ENCODE measurements around the gene VPS51.

Gene VPS51

GRCh38 chr11:65095974-65096806 is at the start of gene VPS51:
VPS51 (plus strand) TSS chr11:65096214; CDS start chr11:65096251, 37 bp downstream.
- Histone ChIP-seq H3K9me3 (ENCODE audit: control insufficient read depth in 2 of 2, low read length in 2 of 2) (no peaks in the 10 kb centered on the region), H3K27me3 (ENCODE audit: control insufficient read depth in 2 of 2, insufficient read depth in 2 of 2, low read length in 2 of 2) (no peaks in the 10 kb centered on the region), H3K4me1 (ENCODE audit: control insufficient read depth in 2 of 2, insufficient read depth in 2 of 2, low read length in 2 of 2) (peaks cover 11 to 12% of the 10 kb centered on the region in 2 donors)

DNA sequence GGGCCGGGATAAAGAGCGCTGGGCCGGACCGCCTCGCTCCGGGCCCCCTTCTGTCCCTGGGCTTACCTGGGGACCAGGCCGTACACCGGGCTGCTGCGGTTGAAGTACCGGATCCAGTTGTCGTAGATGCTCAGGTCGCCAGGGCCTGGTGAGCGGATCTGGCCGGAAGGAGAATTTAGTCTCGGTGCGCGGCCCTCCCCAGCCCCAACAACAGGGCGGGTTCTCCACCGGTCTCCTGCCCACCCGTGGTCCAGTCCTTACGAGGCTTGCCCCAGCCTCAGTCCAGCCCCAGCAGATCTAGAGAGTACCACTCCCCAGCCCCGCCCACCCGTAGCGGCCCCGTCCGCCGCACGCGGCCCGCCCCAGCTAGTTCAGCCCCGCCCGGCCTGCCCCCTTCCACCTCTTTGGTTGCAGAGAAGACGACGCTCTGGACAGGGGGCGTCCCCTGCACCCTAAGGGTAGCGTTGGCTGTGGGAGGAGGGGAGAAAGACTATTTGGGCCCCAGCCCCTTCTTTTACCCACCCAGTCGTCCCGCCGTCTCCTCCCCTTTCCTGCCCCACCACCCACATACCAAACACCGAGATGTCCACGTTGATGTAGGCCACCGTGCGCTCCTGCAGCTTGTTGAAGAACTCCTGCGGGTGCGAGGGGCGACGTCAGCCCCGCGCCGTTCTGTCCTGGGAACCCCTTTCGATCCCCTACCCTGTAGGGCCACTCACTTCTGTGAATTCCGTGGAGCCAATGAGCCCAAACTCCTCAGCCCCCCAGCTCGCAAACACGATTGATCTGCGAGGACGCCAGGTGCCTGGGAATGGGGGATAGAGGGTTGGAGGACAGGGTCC is 48.2 kb upstream of the VPS51 start:
- Histone ChIP-seq H3K4me1 (ENCODE audit: control insufficient read depth in 2 of 2, insufficient read depth in 2 of 2, low read length in 2 of 2) (peaks cover 4 to 9% of the 10 kb centered on the region in 2 donors), H3K36me3 (ENCODE audit: control insufficient read depth in 2 of 2, insufficient read depth in 2 of 2, low read length in 2 of 2) (peaks cover 9 to 12% of the 10 kb centered on the region in 2 donors), H3K27ac (ENCODE audit: low read depth in 2 of 2, low read length in 2 of 2) (peak overlapping the region in 1 of 2 donors; percentile 52), H3K27me3 (ENCODE audit: control insufficient read depth in 2 of 2, insufficient read depth in 2 of 2, low read length in 2 of 2) (no peaks in the 10 kb centered on the region), H3K4me3 (ENCODE audit: low read length in 2 of 2) (peak overlapping the region; percentile 52 to 64), H3K9ac (ENCODE audit: low read depth in 1 of 2, low read length in 2 of 2) (peak overlapping the region; percentile 41 to 51), H3K9me3 (ENCODE audit: control insufficient read depth in 2 of 2, low read length in 2 of 2) (no peaks in the 10 kb centered on the region)

More at GRCh38 chr11:65095974-65096806, at the start of gene VPS51:
- H3K36me3 ChIP-seq (ENCODE audit: control insufficient read depth in 2 of 2, insufficient read depth in 2 of 2, low read length in 2 of 2): peaks cover 5 to 13% of the 10 kb centered on the region in 2 donors
- H3K4me3 ChIP-seq (ENCODE audit: low read length in 2 of 2): peak within 1 kb of the TSS; percentile 85 to 87
- H3K9ac ChIP-seq (ENCODE audit: low read depth in 1 of 2, low read length in 2 of 2): peak within 1 kb of the TSS; percentile 82 to 88
- H3K27ac ChIP-seq (ENCODE audit: low read depth in 2 of 2, low read length in 2 of 2): peak within 1 kb of the TSS; percentile 89 to 91

GRCh38 chr11:65051398-65051858 is 44.6 kb upstream of the VPS51 start:
- no peaks in the 10 kb centered on the region for H3K9me3 ChIP-seq (ENCODE audit: control insufficient read depth in 2 of 2, low read length in 2 of 2)
- H3K4me3 ChIP-seq (ENCODE audit: low read length in 2 of 2): no peak overlapping the region
- no peak overlapping the region for H3K9ac ChIP-seq (ENCODE audit: low read depth in 1 of 2, low read length in 2 of 2)
- no peaks in the 10 kb centered on the region for H3K36me3 ChIP-seq (ENCODE audit: control insufficient read depth in 2 of 2, insufficient read depth in 2 of 2, low read length in 2 of 2)
- no peaks in the 10 kb centered on the region for H3K27me3 ChIP-seq (ENCODE audit: control insufficient read depth in 2 of 2, insufficient read depth in 2 of 2, low read length in 2 of 2)
- no peaks in the 10 kb centered on the region for H3K4me1 ChIP-seq (ENCODE audit: control insufficient read depth in 2 of 2, insufficient read depth in 2 of 2, low read length in 2 of 2)
- no peak overlapping the region for H3K27ac ChIP-seq (ENCODE audit: low read depth in 2 of 2, low read length in 2 of 2)

GRCh38 chr11:65053827-65054508 is 42.0 kb upstream of the VPS51 start:
- Histone ChIP-seq H3K9ac (ENCODE audit: low read depth in 1 of 2, low read length in 2 of 2) (no peak overlapping the region), H3K36me3 (ENCODE audit: control insufficient read depth in 2 of 2, insufficient read depth in 2 of 2, low read length in 2 of 2) (no peaks in the 10 kb centered on the region), H3K27ac (ENCODE audit: low read depth in 2 of 2, low read length in 2 of 2) (no peak overlapping the region), H3K9me3 (ENCODE audit: control insufficient read depth in 2 of 2, low read length in 2 of 2) (no peaks in the 10 kb centered on the region), H3K4me1 (ENCODE audit: control insufficient read depth in 2 of 2, insufficient read depth in 2 of 2, low read length in 2 of 2) (peaks cover 4 to 5% of the 10 kb centered on the region in 2 donors), H3K4me3 (ENCODE audit: low read length in 2 of 2) (no peak overlapping the region), H3K27me3 (ENCODE audit: control insufficient read depth in 2 of 2, insufficient read depth in 2 of 2, low read length in 2 of 2) (no peaks in the 10 kb centered on the region)

DNA sequence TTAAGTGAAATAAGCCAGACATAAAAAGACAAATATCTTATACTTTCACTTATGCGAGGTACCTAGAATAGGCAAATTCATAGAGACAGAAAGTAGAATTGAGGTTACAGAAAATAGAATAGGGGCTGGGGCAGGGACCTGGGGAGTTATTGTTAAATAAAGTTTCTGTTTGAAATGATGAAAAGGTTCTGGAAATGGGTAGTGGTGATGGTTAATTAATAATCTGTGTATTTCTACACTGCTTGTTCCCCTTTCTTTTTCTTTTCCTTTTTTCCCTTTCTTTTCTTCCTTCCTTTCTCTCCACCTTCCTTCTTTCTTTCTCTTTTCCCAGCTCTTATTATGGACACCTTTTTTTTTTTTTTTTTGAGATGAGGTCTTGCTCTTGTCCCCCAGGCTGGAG is 40.5 kb upstream of the VPS51 start:
- Histone ChIP-seq H3K9me3 (ENCODE audit: control insufficient read depth in 2 of 2, low read length in 2 of 2) (no peaks in the 10 kb centered on the region), H3K27me3 (ENCODE audit: control insufficient read depth in 2 of 2, insufficient read depth in 2 of 2, low read length in 2 of 2) (no peaks in the 10 kb centered on the region), H3K4me3 (ENCODE audit: low read length in 2 of 2) (no peak overlapping the region), H3K4me1 (ENCODE audit: control insufficient read depth in 2 of 2, insufficient read depth in 2 of 2, low read length in 2 of 2) (peaks cover 5 to 11% of the 10 kb centered on the region in 2 donors), H3K27ac (ENCODE audit: low read depth in 2 of 2, low read length in 2 of 2) (no peak overlapping the region), H3K9ac (ENCODE audit: low read depth in 1 of 2, low read length in 2 of 2) (no peak overlapping the region), H3K36me3 (ENCODE audit: control insufficient read depth in 2 of 2, insufficient read depth in 2 of 2, low read length in 2 of 2) (no peaks in the 10 kb centered on the region)

- H3K36me3 ChIP-seq (ENCODE audit: control insufficient read depth in 2 of 2, insufficient read depth in 2 of 2, low read length in 2 of 2): no peaks in the 10 kb centered on the region
- no peak overlapping the region for H3K9ac ChIP-seq (ENCODE audit: low read depth in 1 of 2, low read length in 2 of 2)
- H3K4me1 ChIP-seq (ENCODE audit: control insufficient read depth in 2 of 2, insufficient read depth in 2 of 2, low read length in 2 of 2): peaks cover 5 to 11% of the 10 kb centered on the region in 2 donors
- no peak overlapping the region for H3K4me3 ChIP-seq (ENCODE audit: low read length in 2 of 2)
- H3K27me3 ChIP-seq (ENCODE audit: control insufficient read depth in 2 of 2, insufficient read depth in 2 of 2, low read length in 2 of 2): no peaks in the 10 kb centered on the region
- H3K27ac ChIP-seq (ENCODE audit: low read depth in 2 of 2, low read length in 2 of 2): no peak overlapping the region
- no peaks in the 10 kb centered on the region for H3K9me3 ChIP-seq (ENCODE audit: control insufficient read depth in 2 of 2, low read length in 2 of 2)
Measured at GRCh38 chr11:65056999-65057398, 39.0 kb upstream of the VPS51 start.

GRCh38 chr11:65057526-65057925 is 38.5 kb upstream of the VPS51 start:
- Histone ChIP-seq H3K9ac (ENCODE audit: low read depth in 1 of 2, low read length in 2 of 2) (no peak overlapping the region), H3K27me3 (ENCODE audit: control insufficient read depth in 2 of 2, insufficient read depth in 2 of 2, low read length in 2 of 2) (no peaks in the 10 kb centered on the region), H3K4me1 (ENCODE audit: control insufficient read depth in 2 of 2, insufficient read depth in 2 of 2, low read length in 2 of 2) (peaks cover 5 to 11% of the 10 kb centered on the region in 2 donors), H3K36me3 (ENCODE audit: control insufficient read depth in 2 of 2, insufficient read depth in 2 of 2, low read length in 2 of 2) (no peaks in the 10 kb centered on the region), H3K27ac (ENCODE audit: low read depth in 2 of 2, low read length in 2 of 2) (no peak overlapping the region), H3K4me3 (ENCODE audit: low read length in 2 of 2) (no peak overlapping the region), H3K9me3 (ENCODE audit: control insufficient read depth in 2 of 2, low read length in 2 of 2) (no peaks in the 10 kb centered on the region)

- no peaks in the 10 kb centered on the region for H3K36me3 ChIP-seq (ENCODE audit: control insufficient read depth in 2 of 2, insufficient read depth in 2 of 2, low read length in 2 of 2)
- H3K27ac ChIP-seq (ENCODE audit: low read depth in 2 of 2, low read length in 2 of 2): no peak overlapping the region
- no peaks in the 10 kb centered on the region for H3K9me3 ChIP-seq (ENCODE audit: control insufficient read depth in 2 of 2, low read length in 2 of 2)
- H3K27me3 ChIP-seq (ENCODE audit: control insufficient read depth in 2 of 2, insufficient read depth in 2 of 2, low read length in 2 of 2): no peaks in the 10 kb centered on the region
- no peak overlapping the region for H3K9ac ChIP-seq (ENCODE audit: low read depth in 1 of 2, low read length in 2 of 2)
- peaks cover 5 to 11% of the 10 kb centered on the region in 2 donors for H3K4me1 ChIP-seq (ENCODE audit: control insufficient read depth in 2 of 2, insufficient read depth in 2 of 2, low read length in 2 of 2)
- no peak overlapping the region for H3K4me3 ChIP-seq (ENCODE audit: low read length in 2 of 2)
Measured at GRCh38 chr11:65058012-65058411, 38.0 kb upstream of the VPS51 start.

DNA sequence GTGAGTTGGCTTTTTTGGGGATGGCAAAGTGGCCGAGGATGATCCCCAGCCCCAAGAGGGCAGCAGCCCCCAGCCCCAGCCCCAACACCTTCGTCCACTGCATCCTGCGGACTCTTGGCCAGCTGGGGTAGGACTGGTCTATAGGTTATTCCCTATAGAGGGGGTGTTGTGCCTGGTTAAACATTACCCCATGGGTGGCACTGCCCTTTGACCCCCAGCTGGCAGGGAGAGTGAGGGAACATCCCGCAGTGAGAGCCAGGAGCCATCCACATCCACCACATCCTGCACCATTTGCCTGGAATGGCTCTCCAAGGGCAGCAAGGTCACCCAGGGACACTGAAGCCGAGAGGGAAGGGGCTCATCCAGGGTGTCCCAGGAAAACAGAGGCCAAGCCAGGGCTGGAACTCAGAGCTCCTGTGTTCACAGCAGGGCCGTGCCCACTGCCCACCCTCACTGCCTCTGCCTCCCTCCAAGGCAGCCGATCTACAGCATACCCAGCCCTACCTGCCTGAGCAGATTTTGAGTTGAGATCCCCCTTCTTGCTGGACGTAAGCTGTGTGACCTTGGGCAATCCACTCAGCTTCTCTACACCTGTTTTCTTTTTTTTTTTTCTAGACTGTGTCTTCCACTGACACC is 37.5 kb upstream of the VPS51 start, which contains the start of gene NAALADL1:
Gene NAALADL1 (minus strand): TSS at position 135 of the 636 bp plus-strand sequence. CDS start 32 bp downstream, at position 103.
- H3K9ac ChIP-seq (ENCODE audit: low read depth in 1 of 2, low read length in 2 of 2): no peak within 1 kb of the TSS
- no peak within 1 kb of the TSS for H3K27ac ChIP-seq (ENCODE audit: low read depth in 2 of 2, low read length in 2 of 2)
- no peak within 1 kb of the TSS for H3K4me3 ChIP-seq (ENCODE audit: low read length in 2 of 2)
- H3K27me3 ChIP-seq (ENCODE audit: control insufficient read depth in 2 of 2, insufficient read depth in 2 of 2, low read length in 2 of 2): no peaks in the 10 kb centered on the region
- peaks cover 5 to 11% of the 10 kb centered on the region in 2 donors for H3K4me1 ChIP-seq (ENCODE audit: control insufficient read depth in 2 of 2, insufficient read depth in 2 of 2, low read length in 2 of 2)
- H3K9me3 ChIP-seq (ENCODE audit: control insufficient read depth in 2 of 2, low read length in 2 of 2): no peaks in the 10 kb centered on the region
- H3K36me3 ChIP-seq (ENCODE audit: control insufficient read depth in 2 of 2, insufficient read depth in 2 of 2, low read length in 2 of 2): no peaks in the 10 kb centered on the region
